Islet precursor cell (in vitro differentiated cells): Measurements from ENCODE around the gene SLX9.

ENCODE experiments used
- DNase-seq: peaks from one replicate; pipeline ENCODE4 v3.0.0-alpha.2; 2018

SLX9 gene

GRCh38 chr21:44980562-44981489, 41.0 kb downstream of the SLX9 start:
- no peak for DNase-seq

- DNase-seq, result peak; percentile 81
Observed at GRCh38 chr21:44982558-44983250, 42.9 kb downstream of the SLX9 start.

DNA sequence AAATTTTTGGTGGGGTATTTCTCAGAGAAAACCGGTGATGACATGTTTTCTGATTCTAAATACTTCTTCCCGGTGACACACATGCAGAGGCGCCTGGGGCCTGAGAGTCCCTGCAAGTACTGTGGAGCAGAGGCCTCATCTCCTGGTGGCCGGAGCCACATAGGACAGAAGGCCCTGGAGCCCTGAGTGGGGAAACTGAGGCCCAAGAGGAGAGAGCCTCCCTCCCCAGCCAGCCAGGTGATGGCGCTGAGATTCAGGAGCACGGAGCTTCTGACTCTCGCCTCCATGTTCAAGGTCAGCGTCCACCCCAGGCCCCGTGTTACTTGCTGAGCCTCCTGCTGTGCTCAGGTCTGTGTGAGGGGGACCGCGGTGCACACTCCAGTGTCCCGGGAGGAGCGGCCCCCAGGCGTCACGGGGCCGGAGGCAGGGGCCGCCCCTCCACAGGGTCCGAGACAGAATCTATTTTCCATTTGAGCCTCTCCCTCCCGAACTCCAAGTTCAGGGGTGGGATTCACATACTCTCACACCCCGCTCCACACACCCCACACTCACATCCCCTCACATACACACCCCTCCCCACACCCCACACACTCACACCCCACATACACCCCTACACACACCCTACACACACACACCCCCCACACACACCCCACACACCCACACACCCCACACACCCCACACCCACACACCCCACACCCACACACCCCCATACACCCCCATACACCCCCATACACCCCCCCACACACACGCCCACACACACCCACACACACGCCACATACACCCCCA, 43.8 kb downstream of the SLX9 start:
- DNase-seq, result no peak

- DNase-seq, result no peak
Observed at GRCh38 chr21:44984428-44984791, 44.6 kb downstream of the SLX9 start.

GRCh38 chr21:44984792-44985440, 45.1 kb downstream of the SLX9 start:
- peak; percentile 75 for DNase-seq

DNA sequence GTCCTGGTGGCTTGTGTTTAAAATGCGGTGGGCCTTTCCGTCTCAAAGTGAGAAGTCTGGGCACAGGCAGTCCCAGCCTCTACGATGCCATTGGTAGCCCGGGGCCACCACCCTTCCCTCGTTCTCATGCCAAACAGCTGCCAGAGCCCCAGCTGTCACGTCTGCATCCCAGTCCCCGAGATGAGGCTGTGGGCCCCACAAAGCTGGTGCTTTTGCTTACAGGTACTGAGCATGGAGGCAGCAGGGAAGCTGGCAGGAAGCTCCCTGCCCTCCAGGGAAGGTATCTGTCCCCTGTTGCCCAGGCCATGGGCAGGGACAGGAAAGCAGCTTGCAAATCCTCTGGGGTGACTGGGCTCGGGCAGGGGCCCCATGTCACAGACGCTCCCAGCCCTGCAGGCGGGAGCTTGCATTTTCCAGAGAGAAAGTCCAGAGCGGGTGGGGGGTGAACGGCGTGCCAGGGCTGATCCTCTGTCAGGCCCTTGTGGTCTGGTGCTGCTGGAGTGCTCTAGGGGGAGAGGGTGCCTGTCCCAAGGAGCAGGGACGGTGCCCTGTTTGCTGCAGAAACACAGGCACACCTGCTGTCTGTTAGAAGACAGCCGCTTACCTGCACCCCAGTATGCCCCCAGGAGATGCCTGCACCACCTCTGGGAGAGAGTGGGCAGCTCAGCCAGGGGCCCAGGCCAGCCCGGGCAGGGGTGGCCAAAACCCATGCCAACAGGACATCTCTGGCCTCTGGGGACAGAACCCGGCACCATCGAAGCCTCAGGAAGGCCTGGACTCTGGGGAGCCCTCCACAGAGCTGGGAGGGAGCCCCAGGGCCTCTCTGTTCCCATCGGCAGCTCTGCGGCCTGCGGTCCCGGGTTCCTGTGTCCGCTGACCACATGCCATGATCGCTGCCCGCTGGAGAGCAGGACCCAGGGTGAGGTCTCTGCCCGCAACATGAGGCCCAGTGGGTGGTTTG, 45.9 kb downstream of the SLX9 start:
- no peak for DNase-seq

GRCh38 chr21:44986471-44987291, 46.9 kb downstream of the SLX9 start:
- no peak for DNase-seq

GRCh38 chr21:44987301-44987885, 47.6 kb downstream of the SLX9 start:
- no peak for DNase-seq

DNA sequence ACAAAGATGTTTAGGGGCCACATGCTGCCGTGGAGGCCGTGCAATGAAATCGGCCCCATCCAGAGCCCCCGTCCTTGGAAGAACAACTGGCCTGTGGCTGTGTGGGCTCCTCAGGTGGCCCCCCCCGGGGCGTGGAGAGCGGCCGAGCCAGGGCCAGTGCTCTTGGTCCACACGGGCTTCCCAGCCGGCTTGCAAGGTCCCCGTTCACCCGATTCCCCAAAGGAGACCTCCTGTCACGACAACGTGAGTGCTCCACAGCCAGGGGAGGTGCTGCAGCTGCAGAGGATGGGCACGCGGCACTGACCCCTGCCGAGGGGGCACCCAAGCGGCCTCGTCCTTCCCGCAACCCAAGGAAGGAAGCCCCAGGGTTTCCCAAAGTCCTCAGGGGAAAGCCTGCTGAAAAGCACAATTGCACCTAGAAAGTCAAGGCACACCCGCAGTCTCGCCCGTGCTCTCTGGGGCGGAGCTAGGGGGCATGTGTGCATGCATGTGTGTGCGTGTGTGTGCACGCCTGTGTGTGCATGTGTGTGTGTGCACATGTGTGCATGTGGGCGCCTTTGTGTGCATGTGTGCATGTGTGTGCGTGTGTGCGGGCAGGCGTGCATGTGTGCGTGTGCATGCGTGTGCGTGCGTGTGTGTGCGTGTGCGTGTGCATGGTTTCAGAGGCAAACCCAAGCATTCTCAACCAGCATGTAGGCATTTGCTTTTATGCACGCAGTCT, 48.2 kb downstream of the SLX9 start:
- DNase-seq, result no peak

DNA sequence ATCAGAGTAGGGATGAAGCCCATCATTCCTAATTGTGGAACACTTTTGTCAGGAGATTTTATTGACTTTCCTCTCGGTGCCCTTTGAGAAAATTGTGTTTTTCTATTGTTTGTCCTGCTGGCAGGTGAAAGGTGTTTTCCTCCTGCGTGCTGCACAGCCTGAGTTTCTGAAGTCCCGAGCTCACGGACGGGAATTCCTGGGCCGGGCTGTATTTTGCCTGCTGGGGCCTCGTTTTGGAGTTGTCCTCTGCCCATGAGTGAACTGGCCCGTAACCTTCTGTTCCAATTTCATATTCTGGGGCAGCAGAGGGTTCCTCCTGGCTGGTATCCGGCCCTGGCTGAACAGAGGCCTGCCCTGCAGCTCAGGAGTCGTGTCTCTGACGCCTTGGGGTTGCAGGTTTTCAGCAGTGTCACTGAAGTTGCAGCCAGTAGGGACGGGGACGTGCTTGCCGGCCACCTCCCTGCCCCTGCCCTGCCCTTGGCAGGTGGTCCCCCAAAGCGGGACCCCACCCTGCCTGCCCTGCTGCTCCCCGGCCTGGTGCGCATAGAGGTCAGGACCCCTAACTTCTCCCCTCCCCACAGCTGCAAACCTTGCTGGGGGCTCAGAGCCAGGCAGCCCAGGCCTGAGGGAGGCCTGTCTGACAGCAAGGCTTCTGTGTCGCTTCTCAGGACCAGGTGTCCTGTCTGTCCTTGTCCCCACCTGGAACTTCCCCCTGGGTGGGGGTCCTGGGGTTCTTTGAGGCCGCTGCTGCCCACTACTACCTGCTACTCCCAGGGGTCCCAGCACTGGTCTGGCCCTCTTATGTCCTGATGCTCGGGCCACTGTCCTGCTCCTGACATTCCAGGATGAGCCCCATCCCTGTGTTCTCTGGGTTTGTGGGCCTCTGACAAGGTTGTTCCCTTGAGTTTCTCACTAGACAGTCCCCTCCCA, 49.0 kb downstream of the SLX9 start:
- DNase-seq, result no peak

GRCh38 chr21:44989537-44989886, 49.7 kb downstream of the SLX9 start:
- DNase-seq, result no peak

GRCh38 chr21:44989943-44990780, 50.3 kb downstream of the SLX9 start:
- no peak for DNase-seq

DNA sequence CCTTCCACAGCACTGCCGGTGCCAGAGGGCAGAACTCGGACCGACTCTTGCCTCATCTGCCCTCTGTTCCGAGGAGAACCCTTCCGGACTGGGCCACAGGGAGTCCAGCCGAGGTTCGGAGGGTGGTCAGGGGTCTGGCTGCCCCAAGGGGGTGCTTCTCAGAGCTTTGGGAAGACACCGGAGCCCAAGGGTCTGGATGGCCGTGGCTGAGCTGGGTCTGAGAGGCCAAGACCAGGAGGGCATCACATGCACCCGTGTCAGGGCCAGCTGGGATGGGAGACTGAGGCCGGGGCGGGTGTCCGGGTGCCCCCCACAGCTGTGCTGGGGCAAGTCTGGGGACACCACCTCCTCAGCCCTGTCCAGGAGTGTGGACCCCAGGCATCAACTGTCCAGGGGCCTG, 51.1 kb downstream of the SLX9 start:
- no peak for DNase-seq

GRCh38 chr21:44991538-44992483, 52.0 kb downstream of the SLX9 start:
- no peak for DNase-seq

GRCh38 chr21:44992608-44993031, 52.8 kb downstream of the SLX9 start:
- DNase-seq, result no peak

GRCh38 chr21:44993321-44994046, 53.7 kb downstream of the SLX9 start:
- no peak for DNase-seq
